ENCODE results near the gene NXN. TPM values are rescaled to one million over a fixed set of nuclear protein-coding genes. Genes with fewer than 3 reads are reported as not detected.

The NXN gene
- total RNA-seq, 1 donor from 2014 or later: 177 TPM

- Mint-ChIP-seq H3K27me3 (ENCODE audit: unreplicated experiment) (peaks cover 2% of the 10 kb centered on the region), H3K36me3 (ENCODE audit: unreplicated experiment) (no peaks in the 10 kb centered on the region), H3K4me1 (ENCODE audit: low read depth, unreplicated experiment) (peaks cover 40% of the 10 kb centered on the region), H3K9me3 (ENCODE audit: unreplicated experiment) (peaks cover 2% of the 10 kb centered on the region), H3K4me3 (ENCODE audit: unreplicated experiment) (peak overlapping the region; percentile 66), H3K27ac (ENCODE audit: unreplicated experiment) (peak overlapping the region; percentile 83)
- no peak for TF ChIP-seq CTCF (IDR thresholded peaks at IDR 0.05; ENCODE audit: partially characterized antibody, unreplicated experiment)
- DNase-seq: no peak
These were observed 9.2 kb downstream of the NXN start for GRCh38 chr17:970364-970763.

- H3K4me3 Mint-ChIP-seq (ENCODE audit: unreplicated experiment): peak overlapping the region; percentile 66
- peaks cover 2% of the 10 kb centered on the region for H3K9me3 Mint-ChIP-seq (ENCODE audit: unreplicated experiment)
- H3K27me3 Mint-ChIP-seq (ENCODE audit: unreplicated experiment): peaks cover 2% of the 10 kb centered on the region
- no peak for TF ChIP-seq CTCF (IDR thresholded peaks at IDR 0.05; ENCODE audit: partially characterized antibody, unreplicated experiment)
- peak overlapping the region; percentile 83 for H3K27ac Mint-ChIP-seq (ENCODE audit: unreplicated experiment)
- H3K36me3 Mint-ChIP-seq (ENCODE audit: unreplicated experiment): no peaks in the 10 kb centered on the region
- peaks cover 42% of the 10 kb centered on the region for H3K4me1 Mint-ChIP-seq (ENCODE audit: low read depth, unreplicated experiment)
- no peak for DNase-seq
These were observed 9.7 kb downstream of the NXN start for GRCh38 chr17:969811-970355.

- no peak for DNase-seq
- Mint-ChIP-seq H3K27me3 (ENCODE audit: unreplicated experiment) (peaks cover 2% of the 10 kb centered on the region), H3K36me3 (ENCODE audit: unreplicated experiment) (no peaks in the 10 kb centered on the region), H3K27ac (ENCODE audit: unreplicated experiment) (peak overlapping the region; percentile 83), H3K4me1 (ENCODE audit: low read depth, unreplicated experiment) (peaks cover 48% of the 10 kb centered on the region), H3K4me3 (ENCODE audit: unreplicated experiment) (peak overlapping the region; percentile 66), H3K9me3 (ENCODE audit: unreplicated experiment) (peaks cover 2% of the 10 kb centered on the region)
- TF ChIP-seq CTCF (IDR thresholded peaks at IDR 0.05; ENCODE audit: partially characterized antibody, unreplicated experiment): no peak
These were observed 10.5 kb downstream of the NXN start for GRCh38 chr17:968812-969730.

- peaks cover 2% of the 10 kb centered on the region for H3K9me3 Mint-ChIP-seq (ENCODE audit: unreplicated experiment)
- H3K27me3 Mint-ChIP-seq (ENCODE audit: unreplicated experiment): peaks cover 2% of the 10 kb centered on the region
- H3K36me3 Mint-ChIP-seq (ENCODE audit: unreplicated experiment): no peaks in the 10 kb centered on the region
- H3K4me3 Mint-ChIP-seq (ENCODE audit: unreplicated experiment): no peak overlapping the region
- no peak overlapping the region for H3K27ac Mint-ChIP-seq (ENCODE audit: unreplicated experiment)
- no peak for DNase-seq
- H3K4me1 Mint-ChIP-seq (ENCODE audit: low read depth, unreplicated experiment): peaks cover 47% of the 10 kb centered on the region
- TF ChIP-seq CTCF (IDR thresholded peaks at IDR 0.05; ENCODE audit: partially characterized antibody, unreplicated experiment): no peak
These were observed 12.5 kb downstream of the NXN start for GRCh38 chr17:967122-967521.

Measured in glutamatergic neuron (in vitro differentiated cells).